ENCODE results near the gene MED9.

MED9 gene

DNA sequence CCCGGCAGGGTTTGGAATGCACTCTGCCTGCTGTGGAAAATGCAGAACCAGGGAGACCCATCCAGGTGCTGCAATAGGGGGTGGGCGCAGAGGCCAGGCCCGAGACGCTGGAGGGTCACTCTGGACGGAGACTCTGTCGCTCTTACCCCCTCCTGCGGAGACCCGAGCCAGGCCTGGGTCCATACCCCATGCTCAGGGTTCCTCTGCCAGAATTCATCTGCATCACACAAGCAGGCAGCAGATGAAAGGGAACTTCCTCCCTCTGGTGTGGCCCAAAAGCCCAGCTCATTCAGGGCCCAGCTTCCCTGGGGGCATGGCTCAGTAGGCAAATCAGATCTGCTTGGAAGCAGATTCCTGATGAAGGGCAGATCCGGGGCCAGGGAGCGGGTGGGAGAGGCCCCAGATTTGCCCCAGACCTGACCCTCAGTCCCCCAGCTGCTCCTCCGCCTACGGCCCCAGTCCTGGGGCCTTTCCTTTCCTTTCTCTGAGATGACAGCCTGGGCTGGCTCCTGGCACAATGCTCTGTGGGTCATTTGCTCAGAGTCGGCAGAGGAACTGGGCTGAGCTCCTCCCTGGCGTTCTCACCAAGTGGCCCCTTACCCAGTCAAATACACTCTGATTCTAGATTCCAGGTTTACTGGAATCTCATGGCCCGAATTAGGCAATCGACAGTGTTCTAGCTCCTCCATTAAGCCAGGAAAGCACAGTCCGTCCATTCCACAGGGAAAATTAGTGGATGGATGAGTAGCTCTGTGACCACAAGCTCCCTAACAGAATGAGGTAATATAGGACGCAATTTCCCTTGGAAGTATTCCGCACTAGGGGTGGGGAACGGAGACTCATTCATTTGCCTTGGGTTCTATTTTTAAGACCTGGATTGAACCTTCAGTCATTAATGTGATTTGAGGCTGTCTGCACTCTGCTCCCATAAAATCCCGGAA is 38.5 kb downstream of the MED9 start:
- DNase-seq, result no peak

DNA sequence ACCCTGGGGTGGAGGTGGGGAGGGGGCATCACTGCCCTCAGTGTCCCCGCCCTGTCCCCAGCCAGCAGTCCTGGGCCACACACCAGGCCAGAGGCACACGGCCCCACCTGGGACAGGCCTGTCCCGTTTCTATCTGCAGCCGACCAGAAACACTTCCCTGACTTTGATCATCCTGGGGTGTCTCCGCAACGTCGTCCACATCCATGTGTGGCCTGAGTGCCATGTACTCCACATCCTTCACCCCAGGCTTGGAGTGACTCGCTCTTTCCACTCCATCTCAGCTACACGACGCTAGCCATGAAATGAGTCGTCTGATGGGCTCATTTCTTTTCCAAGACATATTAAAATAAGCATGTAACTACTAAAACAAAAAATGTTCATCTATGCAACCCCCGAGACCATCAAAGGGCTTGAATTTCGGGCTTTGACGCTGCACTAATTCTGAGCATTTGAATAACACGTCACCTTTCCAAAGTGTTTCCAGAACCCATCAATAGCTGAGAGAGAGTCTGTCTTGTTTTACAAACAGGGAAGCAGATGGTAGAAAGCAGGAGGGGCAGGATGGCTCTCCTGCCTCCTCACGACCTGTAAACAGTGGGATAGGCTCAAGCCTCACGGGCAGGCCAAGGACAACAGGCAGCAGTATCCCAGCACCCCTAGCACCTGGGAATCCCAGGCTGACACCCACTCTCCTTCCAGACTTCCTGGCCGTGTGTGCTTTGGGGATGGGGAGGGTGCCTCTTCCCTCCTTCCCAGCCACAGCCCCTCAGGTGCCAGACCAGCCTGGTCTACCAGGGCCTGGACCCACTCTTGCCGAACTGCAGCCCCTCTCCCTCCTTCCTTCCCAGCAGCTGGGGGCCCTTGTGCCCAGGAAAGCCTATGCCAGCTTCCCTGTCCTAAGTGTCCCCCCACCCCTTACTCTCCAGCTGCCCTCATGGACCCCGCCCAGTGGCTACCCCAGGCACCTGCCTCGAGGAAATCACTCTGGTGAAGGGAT is 39.4 kb downstream of the MED9 start:
- no peak for DNase-seq

DNA sequence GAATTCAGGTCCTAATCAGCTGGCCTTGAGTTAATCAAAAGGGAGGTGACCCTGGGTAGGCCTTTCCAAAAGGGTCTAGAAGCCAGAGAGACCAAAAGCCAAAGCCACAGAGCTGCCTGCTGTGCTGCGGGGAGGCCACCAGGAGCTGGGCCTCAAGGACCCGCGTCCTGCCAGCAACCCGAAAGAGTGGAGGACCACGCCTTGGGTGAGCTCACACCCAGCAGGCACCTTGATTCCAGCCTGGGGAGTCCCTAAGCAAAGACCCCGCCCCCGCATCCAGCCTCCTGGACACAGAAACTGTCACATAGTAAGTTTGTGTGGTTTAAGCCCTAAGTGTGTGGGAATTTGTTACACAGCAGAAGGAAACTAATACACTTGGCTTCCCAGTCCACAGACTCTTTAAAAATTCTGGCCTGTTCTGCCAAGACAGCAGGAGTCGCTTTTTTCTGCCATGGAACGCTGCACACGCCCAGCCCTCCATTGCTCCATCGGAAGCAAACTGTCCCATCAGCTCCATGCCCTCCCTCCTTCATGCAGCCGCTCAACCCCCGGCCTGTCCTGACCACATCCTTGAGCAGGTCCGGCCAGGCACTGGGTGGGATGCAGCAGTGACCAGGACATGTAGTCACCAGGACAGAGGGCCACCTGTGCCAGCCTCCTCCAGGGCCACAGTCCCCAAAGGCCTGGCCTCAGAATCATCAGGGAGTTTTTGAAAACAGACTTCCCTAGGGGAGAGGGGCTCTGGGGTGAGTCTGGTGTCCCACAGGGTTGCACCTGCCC is 40.3 kb downstream of the MED9 start:
- DNase-seq, result no peak

DNA sequence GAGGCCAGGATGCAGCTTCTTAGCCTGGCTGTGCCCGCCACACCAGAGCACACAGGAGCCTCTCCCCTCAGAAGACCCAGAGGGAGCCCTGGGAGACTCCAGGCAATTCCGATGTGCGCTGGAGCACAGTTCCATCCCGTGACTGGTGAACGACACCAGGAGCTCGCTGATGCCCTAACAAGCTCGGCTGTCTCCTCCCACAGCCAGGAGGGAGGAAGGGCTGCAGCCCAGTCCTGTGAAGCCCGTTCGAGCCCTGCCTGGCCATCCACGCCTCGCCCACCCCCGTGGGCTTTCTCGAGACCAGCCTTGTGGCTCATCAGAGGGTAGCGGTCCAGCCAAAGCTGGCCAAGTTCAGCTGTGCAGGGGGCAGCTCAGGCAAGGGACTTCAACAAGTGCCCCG is 41.2 kb downstream of the MED9 start:
- no peak for DNase-seq

DNA sequence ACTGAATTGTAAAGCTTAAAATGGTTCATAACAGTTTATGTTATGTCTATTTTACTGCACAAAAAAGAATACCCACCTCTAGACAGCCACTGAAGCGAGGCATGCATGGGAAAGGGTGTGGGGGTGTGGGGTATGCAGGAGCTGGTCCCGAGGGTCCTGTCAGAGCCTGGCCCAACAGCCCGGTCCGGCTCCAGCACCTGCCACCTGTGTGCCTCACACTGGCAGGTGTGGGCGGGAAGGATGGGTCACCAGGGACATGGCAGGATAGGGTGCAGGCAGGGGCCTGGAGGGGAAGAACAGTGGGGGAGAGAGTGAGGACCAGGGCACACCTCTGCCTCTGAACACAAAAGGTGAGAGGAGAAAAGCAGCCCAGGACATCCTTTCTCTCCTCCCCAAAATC is 42.2 kb downstream of the MED9 start:
- DNase-seq, result no peak

DNA sequence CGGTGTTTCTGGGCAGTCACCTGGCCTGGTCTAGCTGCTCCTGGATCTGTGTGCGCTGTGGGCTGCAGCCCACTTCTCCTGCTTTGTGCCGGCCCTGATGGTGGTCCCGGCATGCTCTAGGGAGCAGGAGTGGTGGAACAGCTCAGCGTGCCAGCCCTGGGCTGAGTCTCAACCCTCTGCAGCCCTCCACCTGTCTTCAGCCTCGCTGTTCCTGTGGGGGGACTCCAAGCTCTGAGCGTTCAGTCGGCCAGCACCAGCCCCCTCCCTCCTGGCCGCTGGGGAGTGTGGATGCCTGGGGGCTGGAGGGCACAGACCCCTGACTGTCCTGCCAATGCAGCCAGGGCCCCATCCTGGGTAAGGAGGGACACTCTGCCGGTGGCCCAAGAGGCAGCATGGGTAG is 43.1 kb downstream of the MED9 start:
- DNase-seq, result no peak

DNA sequence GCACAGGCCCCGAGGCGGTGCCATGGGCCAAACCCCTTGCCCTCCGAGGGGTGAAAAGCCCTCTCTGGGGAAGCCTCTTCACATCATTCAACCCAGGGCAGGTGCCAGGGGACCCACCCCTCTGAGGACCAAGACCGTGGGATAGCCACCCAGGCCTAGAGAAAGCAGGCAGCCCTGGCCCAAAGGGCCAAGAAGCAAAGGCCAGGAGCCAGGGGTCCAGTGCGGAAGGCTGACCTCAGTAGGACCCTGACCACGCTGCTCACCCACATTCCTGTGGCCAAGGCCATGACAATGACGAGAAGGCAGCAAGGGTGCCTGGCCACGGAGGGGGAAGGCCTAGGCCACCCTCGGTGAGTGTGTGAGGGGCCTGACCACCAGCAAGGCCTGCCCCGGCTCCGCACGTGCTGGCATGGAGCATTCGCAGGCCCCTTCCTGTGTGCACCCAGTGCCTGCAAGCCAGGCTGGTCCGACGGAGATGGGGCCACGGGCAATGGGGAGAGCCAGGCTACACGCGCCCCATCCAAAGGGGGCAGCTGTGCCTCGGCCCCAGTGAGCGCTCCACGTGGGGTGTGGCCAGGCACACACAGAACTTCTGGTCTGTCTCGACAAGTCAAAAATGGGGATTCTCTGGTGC is 43.9 kb downstream of the MED9 start:
- no peak for DNase-seq

DNA sequence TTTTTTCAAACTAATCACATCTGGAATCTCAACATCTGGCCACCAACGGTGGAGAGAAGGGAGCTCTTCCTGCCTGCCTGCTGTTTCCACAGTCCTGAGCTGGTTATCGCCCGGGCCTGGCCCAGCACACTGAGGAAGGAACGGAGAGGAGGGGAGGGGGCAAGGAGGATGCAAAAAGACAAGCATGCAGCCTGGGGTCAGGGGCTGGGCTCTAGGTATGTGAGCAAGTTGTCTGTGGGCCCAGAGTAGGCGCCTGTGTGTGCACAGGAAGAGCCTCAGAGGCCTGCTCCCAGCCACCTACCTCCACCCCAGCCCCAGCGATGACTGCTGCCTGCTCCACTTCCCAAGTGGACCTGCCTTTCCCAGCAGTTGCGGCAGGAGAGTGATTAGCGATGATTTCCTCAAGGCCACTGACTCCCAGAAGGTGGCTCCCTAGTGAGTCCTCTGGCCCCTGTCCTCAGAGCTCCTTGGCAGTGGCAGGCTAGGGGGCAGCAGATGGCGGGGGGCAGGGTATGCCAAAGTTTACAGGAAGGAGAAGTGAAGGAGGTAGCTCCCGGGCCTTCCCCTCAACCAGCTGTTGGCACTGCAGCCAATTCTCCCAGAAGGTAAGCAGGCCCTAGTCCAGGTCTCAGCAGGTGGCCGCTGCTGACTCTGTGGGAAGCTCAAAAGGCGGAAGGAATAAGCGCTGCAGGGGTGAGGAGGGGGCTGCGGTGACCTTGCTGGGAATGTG is 46.4 kb downstream of the MED9 start:
- DNase-seq, result no peak

DNA sequence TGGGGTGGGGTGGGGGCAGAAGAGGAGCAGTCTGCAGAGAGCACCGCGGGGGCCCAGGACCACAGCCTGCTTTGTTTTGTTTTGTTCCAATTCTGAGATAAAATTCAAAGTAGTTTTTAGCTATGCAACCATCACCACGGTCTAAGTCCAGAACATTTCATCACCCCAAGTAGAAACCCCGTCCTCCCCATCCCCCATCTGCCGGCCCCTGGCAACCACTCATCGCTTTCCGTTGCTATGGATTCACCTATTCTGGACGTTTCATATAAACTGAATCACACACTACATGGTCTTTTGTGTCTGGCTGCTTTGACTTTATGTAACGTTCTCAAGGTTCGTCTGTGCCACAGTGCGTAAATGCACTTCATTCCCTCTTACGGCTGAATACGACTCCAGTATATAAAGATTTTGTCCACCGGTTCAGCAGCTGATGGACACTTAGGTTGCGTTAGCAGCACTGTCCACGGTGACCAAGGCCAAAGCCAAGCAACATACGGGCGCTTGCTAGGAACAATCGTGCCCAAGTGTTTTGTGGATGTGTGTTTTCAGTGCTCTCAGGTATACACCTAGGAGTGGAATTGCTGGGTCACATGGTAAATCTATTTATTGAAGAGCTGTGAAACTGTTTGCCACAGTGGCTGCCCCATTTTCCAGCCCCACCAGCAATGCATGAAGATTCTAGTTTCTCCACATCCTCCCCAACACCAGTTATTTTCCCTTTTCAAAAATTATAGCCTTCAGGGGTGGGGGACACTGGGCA is 47.1 kb downstream of the MED9 start:
- DNase-seq, result no peak

DNA sequence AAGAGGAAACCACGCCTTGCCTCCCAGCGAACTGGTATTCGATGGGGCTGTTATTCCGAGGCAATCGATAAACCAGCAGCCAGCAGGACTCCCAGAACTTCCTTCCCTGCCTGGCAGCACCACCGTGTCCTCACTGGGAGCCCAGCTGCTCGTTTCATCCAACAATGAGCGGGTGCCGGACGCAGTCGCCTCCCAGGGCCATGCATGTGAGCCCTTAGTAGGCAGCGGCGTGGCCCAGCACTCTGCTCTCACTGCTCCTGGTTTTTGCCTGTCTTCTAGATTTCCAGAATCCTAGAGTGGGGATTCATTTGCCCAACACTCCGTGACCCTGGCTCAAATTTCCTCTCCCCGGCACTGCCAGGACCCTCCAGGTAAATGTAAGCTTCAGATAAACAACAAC is 48.5 kb downstream of the MED9 start:
- DNase-seq, result no peak

DNA sequence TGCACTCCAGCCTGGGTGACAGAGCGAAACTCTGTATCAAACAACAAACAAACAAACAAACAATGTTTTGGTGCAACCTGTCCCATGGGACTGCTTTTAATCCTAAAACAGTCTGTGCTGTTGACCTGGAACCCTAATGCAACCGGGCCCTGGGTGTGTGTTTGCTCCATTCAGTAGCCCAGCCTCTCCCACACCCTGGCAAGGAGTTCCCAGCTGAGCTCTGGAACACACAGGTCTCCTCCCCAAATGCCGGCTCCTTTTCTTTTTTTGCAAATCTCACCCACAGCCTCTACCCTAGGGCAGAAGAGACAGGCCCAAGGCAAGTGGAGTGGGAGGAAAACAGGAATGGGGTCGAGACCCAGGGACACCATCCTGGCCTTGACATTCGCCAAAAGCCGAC is 49.2 kb downstream of the MED9 start:
- DNase-seq, result no peak

DNA sequence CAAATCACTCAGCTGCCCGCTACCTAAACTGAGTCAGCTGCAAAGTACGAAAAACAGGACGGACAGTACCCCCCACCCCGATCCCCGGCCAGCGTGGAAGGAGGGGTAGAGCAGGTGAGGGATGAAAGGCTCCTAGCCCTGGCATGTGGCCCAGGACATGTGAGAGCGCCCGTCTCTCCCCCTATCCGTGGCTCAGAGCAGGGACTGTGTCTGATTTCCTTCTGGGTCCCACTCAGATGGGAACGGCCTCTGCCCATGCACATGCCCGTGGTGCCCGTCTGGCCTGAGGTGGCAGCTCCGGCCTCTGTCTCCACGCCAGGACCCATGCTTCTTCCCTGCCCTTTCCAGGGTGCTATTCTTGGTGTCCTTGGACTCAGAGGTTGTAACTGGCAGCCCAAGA is 49.6 kb downstream of the MED9 start:
- no peak for DNase-seq

DNA sequence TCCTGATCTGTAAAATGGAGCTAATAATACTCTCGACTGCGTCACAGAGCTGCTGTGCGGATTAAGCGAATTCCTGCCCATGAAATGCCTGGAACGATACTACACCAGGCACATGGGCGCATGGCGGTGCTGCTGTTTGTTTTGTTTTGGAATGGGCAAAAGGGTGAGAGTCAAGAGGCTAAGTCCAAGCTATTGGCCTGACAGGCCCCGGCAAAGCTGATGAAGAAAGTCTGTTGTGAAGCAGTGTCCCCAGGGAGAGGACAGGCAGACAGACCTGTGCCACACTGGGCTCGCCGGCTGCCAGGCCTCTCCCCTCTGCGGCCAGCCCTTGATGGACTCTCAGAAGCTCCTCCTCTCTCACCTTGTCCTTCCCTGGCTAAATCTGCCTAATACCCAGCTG is 50.7 kb downstream of the MED9 start:
- no peak for DNase-seq

DNA sequence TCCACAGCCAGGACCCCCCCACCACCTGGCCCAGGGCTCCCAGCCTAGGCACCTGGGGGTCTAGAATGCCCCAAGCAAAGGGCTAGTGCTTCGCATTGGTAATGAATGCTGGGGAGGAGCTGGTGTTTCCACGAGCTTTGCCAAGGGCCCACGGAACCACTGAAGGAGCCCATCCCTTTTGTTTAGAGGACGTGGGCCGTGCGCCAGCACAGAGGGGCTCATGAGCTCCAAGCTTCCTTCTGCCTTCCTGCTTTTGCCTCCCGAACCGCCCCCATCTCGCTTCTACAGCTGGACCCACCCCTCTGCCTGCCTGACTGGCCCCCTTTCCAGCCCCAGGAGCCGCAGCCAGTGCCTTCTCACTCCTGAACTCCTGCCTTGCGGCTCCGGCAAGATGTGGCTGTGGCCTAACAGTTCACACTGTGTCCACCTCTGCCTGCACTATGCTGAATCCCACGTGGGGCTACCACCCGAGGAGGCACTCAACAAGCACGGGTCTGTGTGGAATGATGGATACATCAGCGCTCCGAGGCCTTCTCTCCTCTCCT is 51.2 kb downstream of the MED9 start:
- no peak for DNase-seq

DNA sequence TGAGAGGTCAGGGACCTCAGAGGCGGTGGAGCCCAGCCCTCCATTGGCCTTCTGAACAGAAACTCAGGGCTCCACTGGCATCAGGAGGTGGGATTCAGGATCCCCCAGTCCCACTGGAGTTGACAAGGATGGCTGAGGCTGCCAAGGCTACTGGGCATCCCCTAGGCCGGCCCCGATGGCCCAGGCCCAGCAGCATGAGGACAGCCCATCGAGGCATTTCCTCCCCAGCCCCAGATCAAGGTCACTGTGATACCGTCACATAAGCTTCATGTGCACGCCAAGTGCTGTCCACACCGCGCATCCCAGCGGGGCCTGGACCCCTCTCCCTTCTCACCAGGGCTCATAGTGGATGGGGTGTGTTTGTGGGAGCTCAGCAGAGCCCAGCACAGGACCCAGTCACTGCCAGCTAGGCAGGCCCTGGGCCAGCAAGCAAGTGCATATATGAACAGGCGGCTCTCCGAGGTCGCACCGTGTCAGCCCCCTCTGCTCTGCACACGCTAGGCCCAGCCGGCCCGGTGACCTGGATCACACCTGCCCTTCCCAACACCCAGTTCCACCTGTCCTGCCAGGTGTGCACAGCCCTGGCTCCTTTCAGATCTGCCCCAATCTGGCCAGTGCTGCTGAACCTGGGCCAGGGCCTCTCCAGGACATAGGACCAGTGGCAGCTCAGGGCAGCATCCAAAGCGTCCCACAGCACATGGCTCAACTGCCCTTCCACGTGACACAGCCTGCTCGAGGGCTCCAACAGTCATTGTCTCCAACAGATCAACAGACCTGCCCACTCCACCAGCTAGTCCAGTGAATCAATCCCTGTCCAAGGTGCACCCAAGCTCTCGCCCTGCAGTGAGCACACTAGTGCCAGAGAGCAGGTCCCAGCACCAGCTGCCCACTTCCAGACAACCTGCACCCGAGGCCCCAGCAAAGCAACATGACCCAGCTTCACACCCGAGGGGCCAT is 52.2 kb downstream of the MED9 start:
- DNase-seq, result no peak

DNA sequence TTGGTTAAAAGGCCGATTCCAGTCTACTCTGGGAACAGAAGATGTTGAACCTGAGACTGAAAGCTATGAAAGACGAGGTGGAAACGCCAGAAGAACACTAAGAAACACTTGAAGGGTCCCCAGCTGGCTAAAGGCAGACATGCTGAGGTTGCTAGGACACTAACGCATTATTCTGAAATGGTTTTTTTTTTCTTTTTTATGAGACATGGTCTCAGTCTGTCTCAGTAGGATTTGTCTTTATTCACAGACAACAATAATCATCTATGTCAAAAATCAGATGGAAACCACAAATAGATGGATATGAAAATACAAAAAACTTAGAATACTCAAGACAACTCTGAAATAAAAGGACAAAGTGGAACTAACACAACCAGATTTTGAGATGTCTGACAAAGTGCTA is 54.4 kb downstream of the MED9 start:
- no peak for DNase-seq

DNA sequence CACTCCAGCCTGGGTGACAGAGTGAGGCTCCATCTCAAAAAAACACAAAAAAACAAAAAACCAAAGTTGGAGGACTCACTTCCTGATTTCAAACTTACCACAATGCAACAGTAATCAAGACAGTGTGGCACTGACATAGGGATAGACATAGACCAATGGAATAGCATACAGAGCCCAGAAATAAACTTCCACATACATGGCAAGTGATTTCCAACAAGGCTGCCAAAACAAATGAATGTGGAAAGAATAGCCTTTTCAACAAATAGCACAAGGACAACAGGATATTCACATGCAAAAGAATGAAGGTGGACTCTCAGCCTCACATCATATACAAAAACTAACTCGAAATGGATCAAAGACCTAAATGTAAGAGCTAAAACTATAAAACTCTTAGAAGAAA is 56.2 kb downstream of the MED9 start:
- DNase-seq, result no peak

DNA sequence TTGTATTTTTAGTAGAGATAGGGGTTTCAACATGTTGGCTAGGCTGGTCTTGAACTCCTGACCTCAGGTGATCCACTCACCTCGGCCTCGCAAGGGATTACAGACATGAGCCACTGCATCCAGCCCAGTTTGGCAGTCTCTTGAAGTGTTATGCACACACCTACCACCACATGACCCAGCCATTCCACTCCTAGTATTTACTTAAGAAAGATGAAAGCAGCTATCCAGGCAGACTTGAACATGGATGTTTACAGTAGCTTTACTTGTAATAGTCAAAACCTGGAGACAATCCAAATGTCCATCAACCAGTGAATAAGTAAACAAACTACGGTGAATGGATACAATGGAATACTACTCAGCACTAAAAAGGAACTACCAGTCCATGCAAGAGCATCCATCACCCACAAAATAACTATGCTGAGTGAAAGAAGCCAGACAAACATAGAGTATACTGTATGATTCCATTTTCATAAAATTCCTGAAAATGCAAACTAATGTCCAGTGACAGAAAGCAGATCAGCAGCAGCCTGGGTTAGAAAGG is 57.2 kb downstream of the MED9 start:
- no peak for DNase-seq
